ENCODE measurements around the gene WDR64. TPM values are rescaled to one million over a fixed set of nuclear protein-coding genes. Genes with fewer than 3 reads are reported as not detected.
"Not testable (repeated sequence)": the region's sequence is repeated elsewhere in the genome, so short reads cannot be mapped to it uniquely, and the experiment has no call there.

Gene WDR64
- total RNA-seq, 1 donor from 2014 or later, result not detected

DNA sequence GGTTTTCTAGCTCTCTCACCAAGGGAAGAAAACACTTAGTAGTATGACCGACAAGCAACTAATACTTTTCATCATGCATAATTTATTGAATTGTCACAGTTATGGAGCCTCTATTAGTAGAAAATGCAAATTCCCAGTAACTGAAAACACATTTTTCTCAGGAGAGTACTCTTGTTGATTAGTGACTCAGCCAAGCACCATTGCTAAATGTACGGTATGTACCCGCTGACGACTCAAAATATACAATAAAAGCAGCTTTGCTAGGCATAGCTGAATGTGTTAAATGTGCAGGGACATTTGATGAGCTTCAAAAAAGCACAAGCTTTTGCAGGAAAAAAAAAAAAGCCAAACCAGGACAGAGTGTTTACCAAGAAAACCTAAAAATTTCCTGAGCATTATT is 63.9 kb downstream of the WDR64 start:
- intact Hi-C loops (cut with DNase I), result no loop called here
- DNase-seq (ENCODE audit: low spot score) (no peak), ATAC-seq (no peak)

GRCh38 chr1:241716915-241717656 is 65.0 kb downstream of the WDR64 start:
- intact Hi-C loops (cut with DNase I), result no loop called here

GRCh38 chr1:241717975-241718374 is 65.9 kb downstream of the WDR64 start:
- intact Hi-C loops (cut with DNase I), result no loop called here

More at GRCh38 chr1:241716915-241717656, 65.0 kb downstream of the WDR64 start:
- ATAC-seq, result no peak
- DNase-seq (ENCODE audit: low spot score), result no peak

GRCh38 chr1:241721011-241721410 is 68.9 kb downstream of the WDR64 start:
- intact Hi-C loops (cut with DNase I), result no loop called here
- no peak for ATAC-seq
- no peak for DNase-seq (ENCODE audit: low spot score)

More at GRCh38 chr1:241717975-241718374, 65.9 kb downstream of the WDR64 start:
- no peak for ATAC-seq
- DNase-seq (ENCODE audit: low spot score), result no peak

DNA sequence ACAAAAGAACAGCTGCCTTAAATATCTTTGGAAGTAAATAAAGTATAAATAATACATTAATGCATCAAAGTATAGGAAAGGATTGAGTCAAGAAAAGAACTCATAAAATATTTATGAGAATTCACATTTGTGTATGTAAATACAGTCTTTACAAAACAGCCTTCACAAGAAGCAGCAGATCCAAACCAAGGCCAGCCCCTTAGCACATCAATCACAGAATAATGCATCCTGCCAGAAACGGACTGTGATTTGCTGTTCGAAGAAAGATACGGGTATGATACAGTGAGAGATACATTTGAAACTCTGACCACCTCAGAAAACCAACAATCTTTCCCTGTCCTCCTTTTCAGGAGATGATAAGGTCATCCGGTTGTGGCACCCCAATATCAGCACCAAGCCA is 70.9 kb downstream of the WDR64 start:
- intact Hi-C loops (cut with DNase I), result no loop called here
- DNase-seq (ENCODE audit: low spot score) (no peak), ATAC-seq (no peak)

GRCh38 chr1:241724741-241725356 is 72.8 kb downstream of the WDR64 start:
- intact Hi-C loops (cut with DNase I), result no loop called here
- DNase-seq (ENCODE audit: low spot score) (no peak), ATAC-seq (no peak)

DNA sequence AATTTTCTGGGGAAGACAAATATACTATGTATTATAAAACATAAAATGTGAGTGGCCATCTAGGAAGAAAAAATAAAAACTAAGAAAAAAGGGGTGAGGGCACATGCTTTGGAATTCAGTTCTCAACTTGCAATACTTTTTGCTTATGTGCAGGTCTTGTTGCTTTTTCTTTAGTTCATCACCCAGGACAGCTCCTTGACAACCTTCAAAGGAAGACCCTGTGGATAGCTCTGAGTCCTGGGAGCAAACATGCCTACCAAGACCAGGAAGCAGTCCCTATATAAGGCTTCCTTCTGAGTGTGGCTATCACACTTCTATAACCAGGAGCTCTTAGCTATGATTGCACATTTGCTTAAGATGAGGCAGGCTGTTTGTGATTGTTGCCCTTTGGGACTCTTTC is 78.0 kb downstream of the WDR64 start:
- intact Hi-C loops (cut with DNase I), result no loop called here
- ATAC-seq (no peak), DNase-seq (ENCODE audit: low spot score) (no peak)

DNA sequence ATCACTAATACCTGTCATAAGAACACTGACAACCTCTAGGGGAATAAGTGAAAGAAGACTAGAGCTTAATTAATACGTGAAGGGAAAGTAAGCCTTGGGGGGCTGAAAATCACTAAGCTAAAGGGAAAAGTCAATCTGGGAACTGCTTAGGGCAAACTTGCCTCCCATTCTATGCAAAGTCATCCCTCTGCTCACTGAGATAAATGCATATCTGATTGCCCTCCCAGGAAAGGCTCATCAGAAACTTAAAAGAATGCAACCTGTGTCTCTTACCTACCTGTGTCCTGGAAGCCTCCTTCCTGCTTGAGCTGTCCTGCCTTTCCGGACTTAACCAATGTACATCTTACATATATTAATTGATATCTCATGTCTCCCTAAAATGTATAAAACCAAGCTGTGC is 81.8 kb downstream of the WDR64 start:
- ATAC-seq (no peak), DNase-seq (ENCODE audit: low spot score) (no peak)
- intact Hi-C loops (cut with DNase I), result no loop called here

- intact Hi-C loops (cut with DNase I), result no loop called here
- DNase-seq (ENCODE audit: low spot score), result no peak
- no peak for ATAC-seq
These were observed 82.5 kb downstream of the WDR64 start for GRCh38 chr1:241734533-241734932.

DNA sequence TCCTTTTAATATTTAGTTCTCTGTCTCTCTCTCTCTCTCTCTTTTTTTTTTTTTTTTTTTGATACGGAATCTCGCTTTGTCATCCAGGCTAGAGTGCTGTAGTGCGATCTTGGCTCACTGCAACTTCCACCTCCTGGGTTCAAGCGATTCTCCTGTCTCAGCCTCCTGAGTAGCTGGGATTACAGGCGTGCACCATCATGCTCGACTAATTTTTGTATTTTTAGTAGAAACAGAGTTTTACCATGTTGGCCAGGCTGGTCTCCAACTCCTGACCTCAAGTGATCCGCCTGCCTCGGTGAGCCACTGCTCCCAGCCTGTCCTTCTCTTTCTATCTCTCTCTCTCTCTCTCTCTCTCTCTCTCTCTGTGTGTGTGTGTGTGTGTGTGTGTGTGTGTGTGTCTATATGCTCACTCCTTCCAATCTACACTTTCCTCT is 83.4 kb downstream of the WDR64 start:
- ATAC-seq; intact Hi-C loops (cut with DNase I); DNase-seq (ENCODE audit: low spot score): not testable (repeated sequence)

GRCh38 chr1:241736387-241736786 is 84.3 kb downstream of the WDR64 start:
- ATAC-seq (no peak), DNase-seq (ENCODE audit: low spot score) (no peak)
- intact Hi-C loops (cut with DNase I), result no loop called here

GRCh38 chr1:241738284-241739078 is 86.4 kb downstream of the WDR64 start:
- ATAC-seq (no peak), DNase-seq (ENCODE audit: low spot score) (no peak)
- intact Hi-C loops (cut with DNase I), result no loop called here

- intact Hi-C loops (cut with DNase I), result no loop called here
- ATAC-seq, result no peak
- DNase-seq (ENCODE audit: low spot score), result no peak
These were observed 90.0 kb downstream of the WDR64 start for GRCh38 chr1:241742084-241742483.

DNA sequence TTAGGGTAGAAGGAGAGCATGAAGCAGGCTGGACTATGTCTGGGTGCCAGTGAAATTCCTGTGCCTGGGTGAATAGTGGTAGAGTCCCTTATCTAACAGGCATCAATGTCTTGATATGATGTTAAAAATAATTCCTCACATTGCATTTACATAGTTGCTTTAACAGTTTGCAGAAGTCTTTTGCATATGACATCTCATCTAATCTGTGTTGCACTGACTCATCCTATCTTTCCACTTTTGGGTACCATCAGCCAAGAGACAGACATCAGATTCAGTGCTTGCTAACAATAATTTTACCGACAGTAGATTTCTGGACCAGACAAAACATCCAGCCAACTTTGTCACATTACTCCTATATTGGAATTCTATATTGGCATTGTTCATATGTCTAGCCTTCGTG is 92.5 kb downstream of the WDR64 start:
- DNase-seq (ENCODE audit: low spot score) (no peak), ATAC-seq (no peak)
- intact Hi-C loops (cut with DNase I), result no loop called here

DNA sequence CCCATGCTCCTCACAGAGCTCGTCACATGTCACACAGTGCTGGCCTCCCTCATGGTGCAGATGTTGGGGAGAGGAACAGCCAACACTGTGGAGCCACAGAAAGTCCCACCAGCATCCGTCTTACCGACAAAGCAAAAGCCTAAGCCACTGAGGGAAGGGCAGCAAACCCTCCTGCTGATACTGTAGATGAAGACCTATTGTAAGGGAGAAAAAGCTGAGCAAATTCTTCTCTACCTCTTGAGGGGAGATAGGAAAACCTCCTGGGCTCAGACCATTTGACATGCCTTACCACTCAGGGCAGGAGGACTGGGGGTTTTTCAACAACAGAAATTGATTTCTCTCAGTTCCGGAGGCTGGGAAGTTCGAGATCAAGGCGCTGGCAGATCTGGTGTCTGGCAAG is 95.9 kb downstream of the WDR64 start:
- intact Hi-C loops (cut with DNase I), result no loop called here
- ATAC-seq, result peak; percentile 13
- DNase-seq (ENCODE audit: low spot score), result no peak

GRCh38 chr1:241749041-241749944 is 97.2 kb downstream of the WDR64 start:
- intact Hi-C loops (cut with DNase I), result no loop called here
- no peak for ATAC-seq

DNA sequence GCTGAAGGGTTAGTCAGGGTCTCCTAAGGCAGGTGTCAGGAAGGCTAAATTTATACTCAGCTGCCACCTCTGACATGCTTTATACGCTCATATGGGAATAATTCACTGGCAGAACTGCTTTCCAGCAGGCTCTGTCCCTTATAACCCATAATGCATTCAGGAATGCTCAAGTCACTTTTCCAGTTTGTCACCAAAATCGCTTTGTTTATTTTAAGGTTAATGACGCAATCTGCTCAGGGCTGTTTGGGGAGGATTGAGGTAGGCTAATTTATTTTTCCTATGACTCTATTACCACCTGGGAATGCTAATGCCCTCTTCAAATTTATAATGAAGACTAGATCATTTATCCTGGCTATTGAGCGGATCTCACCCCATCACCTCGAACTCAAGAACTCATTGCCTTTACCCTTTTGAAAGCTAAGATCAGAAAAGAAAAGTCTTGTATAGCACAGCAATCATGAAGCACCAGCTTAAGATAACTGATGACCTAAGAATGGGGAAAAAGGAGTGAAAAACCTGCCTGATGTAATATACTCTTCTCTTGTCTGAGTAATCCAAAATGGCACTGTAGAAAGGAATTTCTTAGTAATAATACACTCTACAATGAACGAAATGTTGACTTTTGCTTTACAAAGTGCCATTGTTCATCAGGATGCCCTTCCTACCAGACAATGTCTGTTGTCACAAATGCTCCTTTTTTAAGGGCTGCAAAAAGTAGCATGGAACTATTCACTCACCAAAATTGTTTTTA is 98.0 kb downstream of the WDR64 start:
- no peak for ATAC-seq
- DNase-seq (ENCODE audit: low spot score), result no peak
- intact Hi-C loops (cut with DNase I), result no loop called here

More at GRCh38 chr1:241749041-241749944, 97.2 kb downstream of the WDR64 start:
- DNase-seq (ENCODE audit: low spot score), result no peak

- ATAC-seq (no peak), DNase-seq (ENCODE audit: low spot score) (no peak)
- intact Hi-C loops (cut with DNase I), result no loop called here
These were observed 99.4 kb downstream of the WDR64 start for GRCh38 chr1:241751524-241751923.

Measured in sciatic nerve (tissue), 2 donors.